Stimulated activated CD8-positive, alpha-beta memory T cell treated with anti-CD3 and anti-CD28 coated beads, Interleukin-7, amount 100 ng/mL, for 1 hour (primary cell): ENCODE results near the gene HECTD4.
"Not testable (repeated sequence)": the region's sequence is repeated elsewhere in the genome, so short reads cannot be mapped to it uniquely, and the experiment has no call there.

Experiments used
- DNase-seq, 2 donors: peaks; one replicate each; pipeline ENCODE4 v3.0.0-alpha.2; 2020; ENCODE audit warnings: low read depth in 2 of 2

Gene HECTD4

DNA sequence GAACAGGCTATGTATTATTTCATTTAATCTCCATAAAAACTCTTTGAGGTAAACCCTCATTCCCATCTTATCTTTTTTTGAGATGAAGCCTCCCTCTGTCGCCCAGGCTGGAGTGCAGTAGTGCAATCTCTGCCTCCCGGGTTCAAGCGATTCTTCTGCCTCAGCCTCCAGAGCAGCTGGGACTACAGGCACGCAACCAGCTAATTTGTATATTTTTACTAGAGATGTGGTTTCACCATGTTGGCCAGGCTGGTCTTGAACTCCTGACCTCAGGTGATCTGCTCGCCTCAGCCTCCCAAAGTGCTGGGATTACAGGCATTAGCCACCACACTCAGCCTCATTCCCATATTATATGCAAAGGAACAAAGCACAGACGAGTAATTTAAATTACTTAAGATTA is 25.5 kb upstream of the HECTD4 start:
- DNase-seq, result not testable (repeated sequence)

DNA sequence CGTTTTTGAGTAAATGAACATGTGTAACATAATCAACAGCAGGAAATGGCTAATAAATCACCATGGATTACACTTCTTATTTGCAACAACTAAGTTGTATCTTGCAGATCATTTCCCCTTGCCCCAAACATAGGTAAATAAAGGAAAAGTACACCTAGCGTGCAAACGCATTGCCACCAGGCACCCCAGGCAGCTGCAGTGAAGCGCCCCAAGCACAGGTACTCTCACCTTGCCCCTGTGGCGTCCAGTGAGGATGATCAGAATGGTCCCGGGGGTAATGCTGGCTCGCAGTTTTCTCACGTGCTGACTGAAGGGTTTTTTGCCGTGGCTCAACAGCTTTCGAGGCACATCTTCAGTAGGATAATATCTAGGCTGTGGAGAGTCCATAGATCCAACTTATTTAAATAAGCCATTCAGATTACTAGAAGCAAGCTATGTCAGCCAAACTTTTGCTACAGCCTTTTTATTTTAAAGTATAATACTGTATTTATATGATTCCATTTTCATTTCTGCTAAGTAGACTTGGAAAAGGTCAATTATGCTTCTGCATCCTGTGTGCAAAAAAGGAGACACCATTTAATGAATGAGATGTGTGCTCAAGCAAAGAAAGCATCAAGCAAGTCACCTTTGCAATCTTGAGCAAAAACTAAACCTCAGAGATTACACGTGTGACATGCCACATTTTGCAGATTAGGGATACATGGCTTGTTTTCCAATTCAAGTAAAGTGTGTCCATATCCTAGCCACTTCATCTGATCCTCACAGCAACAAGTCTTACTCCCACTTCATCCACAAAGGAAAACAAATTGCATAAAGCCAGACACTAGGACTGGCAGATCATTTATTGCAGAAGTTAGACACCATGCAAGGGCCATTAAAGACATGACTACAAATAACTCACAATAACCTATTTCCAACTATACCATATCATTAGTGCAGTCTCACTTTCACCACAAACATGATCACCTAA is 24.6 kb upstream of the HECTD4 start:
- no peak for DNase-seq

DNA sequence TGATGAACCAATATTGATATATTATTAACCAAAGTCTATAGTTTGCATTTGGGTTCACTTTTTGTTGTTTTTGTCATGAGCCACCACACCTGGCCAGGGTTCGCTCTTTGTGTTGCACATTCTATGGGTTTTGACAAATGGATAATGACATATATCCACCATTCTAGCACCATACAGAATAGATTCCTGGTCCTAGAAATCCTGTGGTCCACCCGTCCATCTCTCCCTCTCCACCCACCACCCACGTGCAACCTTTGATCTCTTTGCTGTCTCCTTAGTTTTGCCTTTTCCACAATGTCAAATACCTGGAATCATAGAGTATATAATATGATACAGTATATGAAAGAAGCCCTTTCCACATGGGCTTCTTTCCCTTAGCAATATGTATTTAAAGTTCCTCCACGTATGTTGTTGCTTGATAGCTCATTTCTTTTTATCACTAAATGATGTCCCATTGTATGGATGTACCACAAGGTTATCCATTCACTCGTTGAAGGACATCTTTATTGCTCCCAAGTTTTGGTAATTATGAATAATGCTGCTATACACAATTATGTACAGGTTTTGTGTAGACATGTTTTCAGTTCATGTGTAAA is 19.8 kb upstream of the HECTD4 start:
- no peak for DNase-seq

DNA sequence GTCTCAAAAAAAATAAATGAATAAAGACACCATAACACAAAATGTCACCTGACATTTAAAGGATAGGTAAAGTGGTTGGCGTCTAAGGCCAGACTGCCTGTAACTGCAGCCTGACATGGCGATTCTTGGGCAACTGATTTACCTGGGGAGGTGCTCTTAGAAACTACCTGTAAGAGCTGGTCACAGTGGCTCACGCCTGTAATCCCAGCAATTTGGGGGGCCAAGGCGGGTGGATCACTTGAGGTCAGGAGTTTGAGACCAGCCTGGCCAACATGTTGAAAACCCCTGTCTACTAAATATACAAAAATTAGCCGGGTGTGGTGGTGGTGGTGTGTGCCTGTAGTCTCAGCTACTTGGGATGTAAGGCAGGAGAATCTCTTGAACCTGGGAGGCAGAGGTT is 18.8 kb upstream of the HECTD4 start:
- no peak for DNase-seq

DNA sequence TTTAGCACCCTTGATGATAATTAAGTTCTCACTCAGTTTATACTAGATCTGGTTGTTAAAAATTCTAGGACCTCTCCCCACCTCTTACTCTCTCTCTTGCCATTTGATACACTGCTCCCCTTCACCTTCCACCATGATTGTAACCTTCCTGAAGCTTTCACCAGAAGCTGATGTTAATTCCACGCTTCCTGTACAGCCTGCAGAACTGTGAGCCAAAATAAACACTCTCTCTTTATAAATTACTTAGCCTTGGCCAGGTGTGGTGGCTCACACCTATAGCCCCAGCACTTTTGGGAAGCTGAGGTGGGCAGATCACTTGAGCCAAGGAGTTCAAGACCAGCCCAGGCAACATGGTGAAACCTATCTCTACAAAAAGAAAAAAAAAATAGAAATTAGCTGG is 11.1 kb upstream of the HECTD4 start:
- DNase-seq, result no peak

DNA sequence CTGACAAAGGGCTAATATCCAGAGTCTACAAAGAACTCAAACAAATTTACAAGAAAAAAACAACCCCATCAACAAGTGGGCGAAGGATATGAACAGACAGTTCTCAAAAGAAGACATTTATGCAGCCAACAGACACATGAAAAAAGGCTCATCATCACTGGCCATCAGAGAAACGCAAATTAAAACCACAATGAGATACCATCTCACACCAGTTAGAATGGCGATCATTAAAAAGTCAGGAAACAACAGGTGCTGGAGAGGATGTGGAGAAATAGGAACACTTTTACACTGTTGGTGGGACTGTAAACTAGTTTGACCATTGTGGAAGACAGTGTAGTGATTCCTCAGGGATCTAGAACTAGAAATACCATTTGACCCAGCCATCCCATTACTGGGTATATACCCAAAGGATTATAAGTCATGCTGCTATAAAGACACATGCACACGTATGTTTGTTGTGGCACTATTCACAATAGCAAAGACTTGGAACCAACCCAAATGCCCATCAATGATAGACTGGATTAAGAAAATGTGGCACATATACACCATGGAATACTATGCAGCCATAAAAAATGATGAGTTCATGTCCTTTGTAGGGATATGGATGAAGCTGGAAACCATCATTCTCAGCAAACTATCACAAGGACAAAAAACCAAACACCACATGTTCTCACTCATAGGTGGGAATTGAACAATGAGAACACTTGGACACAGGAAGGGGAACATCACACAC is 7.9 kb upstream of the HECTD4 start:
- not testable (repeated sequence) for DNase-seq

DNA sequence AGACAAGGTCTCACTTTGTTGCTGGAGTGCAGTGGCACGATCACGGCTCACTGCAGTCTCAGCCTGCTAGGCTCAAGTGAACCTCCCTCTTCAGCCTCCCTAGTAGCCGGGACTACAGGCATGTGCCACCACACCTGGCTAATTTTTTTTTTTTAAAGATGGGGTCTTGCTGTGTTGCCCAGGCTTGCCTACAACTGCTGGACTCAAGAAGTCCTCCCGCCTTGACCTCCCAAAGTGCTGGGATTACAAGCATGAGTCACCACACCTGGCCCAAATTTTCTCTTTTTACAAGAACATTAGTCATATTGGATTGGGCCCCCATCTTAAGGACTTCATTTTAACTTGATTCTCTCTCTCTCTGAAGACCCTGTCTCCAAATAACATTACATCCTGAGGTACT is 7.0 kb upstream of the HECTD4 start:
- DNase-seq, result no peak

DNA sequence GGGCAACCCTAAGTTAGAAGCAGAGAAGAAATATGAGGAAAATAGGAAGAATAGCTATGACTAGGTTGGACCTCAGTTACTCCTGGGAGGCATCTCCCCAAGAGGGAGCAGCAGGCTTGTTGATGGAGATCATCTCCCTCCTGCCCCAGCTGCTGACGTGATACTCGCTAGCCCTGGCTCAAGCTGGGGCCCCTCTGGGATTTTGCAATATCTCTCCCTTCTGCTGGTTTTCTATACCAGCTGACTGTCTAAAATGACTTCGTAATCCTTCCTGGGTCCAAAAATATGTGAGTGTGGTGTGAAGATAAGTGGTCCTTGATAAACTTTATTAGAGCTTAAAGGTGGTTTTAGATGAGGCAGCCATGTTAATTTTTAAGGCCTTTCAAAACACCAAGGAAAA is 4.5 kb upstream of the HECTD4 start:
- no peak for DNase-seq

DNA sequence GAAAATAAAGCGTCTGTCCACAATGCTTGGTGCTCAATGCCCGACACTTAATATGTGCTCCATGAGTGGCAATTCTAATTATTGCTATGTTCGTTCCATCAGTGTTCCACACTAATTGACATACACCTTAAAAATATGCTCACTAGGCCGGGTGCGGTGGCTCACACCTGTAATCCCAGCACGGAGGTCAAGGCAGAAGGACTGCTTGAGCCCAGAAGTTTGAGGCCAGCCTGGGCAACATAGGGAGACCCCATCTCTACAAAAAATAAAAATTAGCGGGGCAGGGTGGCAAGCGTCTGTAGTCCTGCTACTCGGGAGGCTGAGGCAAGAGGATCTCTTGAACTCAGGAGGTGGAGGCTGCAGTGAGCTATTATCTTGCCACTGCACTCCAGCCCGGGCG is 635 bp upstream of the HECTD4 start:
- DNase-seq, result no peak

DNA sequence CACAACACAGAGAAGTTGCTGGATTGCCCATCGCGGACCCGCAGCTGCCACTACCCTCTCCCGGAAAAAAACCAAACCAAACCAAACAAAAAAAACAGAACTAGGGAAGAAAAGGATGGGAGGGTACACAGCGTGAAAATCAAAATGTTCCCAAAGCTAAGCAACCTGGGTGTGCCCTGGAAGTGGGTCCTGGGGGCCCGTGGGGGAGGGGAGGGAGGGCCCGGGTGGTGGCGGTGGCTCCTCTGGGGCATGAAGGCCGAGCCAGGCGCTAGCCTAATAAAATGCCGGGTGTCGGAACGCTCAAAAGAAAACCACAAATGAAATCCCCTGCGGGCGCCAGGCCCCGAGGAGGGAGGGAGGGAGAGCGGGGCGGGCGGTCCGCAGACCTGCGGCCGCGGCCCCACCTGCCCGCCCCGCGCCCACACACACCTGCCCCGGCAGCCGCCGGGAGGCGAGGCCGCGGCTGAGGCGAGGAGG is 787 bp downstream of the HECTD4 start:
- DNase-seq, result no peak

DNA sequence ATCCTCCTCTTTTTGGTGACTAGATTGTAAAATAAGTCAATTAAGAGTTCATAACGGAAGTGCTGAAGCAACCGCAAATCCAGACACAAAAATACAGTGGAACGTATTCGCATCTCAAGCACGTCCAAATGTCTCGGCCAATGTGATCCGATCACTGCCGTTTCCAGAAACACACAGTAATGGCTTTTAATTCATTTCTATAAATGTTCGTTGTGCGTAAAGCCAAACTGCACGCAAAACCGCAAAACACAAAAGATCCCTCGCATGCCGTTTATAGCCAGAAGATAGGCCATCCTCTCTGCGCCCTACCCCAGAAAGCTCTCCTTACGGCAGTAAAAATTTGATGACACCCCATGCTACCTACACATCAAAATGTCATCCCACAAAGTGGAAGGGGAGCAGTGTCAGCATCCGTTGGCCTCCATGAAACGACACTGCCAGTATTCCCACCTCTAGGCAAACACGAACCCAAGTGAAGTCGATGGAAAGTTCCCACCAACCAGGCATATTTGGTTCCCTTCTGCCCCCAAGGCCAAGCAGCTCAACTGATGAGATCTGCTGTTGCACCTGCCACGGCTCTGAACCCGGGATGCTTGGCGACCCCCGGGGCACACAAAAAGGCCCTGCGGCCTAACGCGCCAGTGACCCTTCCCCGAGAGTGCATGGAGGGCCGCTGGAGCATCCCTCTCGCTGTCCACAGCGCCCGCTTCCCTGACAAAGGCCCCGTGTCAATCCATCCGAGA is 1.4 kb downstream of the HECTD4 start:
- DNase-seq, result no peak

DNA sequence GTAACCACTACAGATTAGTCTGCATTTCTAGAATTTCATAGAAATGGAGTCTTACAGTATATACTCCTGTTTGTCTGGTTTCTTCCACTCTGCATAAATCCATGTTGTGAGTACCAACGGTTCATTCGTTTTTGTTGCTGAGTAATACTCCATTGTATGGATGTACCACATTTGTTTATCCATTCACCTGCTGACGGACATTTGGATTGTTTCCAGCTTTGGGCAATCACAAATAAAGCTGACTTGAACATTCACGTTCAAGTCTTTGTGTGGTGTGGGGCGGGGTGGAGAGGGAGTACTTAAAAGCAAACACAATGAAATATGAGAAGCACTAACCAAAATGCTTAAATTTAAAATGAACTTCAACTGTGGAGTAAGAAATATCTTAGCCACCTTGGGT is 7.1 kb downstream of the HECTD4 start:
- no peak for DNase-seq

DNA sequence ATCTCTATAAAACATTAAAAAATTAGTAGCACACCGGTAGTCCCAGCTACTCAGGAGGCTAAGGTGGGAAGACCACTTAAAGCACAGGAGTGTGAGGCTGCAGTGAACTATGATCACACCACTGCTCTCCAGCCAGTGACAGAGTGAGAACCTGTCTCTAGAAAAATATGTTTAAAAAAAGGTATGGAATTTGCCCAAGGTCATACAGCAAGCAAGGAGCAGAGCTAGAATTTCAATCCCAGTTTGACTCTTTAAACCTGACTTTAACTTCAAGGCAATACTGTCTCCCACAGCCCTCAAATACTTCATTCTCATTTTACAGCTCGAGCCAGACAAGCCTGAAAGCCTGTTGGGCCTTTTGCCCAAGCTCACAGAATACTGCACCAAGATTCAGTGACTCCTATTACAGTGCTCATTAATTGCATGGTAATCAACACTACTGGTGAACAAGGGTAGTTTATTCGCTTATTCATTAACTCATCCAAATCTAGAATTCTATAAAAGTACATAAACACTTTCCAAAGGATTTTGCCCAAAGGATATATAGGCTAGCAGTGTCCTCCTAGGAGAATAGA is 8.0 kb downstream of the HECTD4 start:
- no peak for DNase-seq

DNA sequence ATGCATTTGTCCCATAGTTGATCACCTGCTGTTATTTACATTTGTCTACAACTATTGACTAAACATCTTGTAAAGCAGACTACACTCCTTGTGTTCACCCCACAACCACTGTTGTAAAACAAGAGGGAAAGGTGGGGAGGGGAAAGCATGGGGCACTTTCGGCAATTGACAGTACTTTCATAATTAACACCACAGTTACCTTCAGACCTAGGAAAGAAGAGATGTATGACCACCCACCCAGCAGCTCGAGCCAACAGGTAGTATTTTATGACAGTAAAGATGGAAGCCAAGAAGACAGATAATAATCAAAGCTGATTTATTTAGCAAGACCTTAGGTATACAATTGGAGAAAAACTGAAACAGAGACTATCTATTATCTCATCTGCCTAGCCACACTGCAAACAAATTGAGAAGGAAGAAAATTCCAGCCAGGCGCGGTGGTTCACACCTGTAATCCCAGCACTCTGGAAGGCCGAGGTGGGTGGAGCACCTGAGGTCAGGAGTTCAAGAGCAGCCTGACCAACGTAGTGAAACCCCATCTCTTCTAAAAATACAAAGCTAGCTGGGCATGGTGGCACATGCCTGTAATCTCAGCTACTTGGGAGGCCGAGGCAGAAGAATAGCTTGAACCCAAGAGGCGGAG is 11.2 kb downstream of the HECTD4 start:
- no peak for DNase-seq

DNA sequence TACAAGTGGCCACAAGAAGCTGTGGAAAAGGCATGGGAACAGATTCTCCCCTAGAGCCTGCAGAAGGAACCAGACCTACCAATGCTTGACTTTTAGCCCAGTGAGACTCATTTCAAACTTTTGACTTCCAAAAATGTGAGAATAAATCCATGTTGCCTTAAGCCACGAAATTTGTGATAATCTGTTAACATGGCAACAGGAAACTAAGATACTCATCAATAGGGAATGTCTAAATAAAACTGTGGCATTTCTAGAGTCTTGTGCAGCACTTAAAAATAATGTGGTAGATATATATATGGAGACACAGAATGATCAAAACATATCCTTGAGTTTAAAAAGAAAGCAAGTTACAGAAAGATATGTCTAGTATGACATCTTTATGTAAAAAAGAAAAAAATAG is 12.0 kb downstream of the HECTD4 start:
- no peak for DNase-seq

DNA sequence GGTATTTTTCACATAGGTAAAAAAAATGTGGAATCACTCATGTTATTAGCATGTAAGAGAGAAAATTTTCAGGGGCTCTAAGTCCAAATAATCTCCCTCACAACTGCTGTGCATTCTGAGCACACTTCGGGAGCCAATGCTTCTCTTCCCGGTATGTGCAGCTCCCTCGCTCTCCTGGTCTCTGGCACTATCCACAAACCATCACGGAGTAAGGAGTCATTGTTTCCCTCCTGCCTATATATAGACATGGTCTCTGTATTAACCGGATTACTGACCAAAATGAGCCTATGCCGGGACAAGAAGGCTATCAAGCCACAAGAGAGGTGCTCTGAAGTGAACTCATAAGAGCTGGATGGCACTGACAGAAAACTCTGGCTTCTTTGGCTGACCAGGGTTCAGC is 13.4 kb downstream of the HECTD4 start:
- DNase-seq, result no peak

DNA sequence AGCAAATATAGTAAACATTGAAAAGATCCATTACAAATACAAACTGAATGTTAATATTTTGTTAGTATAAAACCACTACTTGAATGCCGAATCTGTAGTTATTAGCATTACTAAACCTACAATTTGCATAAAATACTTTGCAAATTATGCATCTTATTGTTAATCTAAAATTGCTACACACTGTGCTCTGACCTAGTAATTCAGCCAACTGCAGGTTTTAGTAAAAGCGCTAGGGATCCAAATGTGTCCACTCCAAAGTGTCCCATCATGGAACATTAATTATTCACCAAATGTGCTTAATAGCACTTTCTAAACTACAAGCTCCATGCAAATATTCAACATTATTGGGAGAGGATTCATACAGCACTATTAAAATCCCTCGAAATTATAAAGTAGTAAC is 14.3 kb downstream of the HECTD4 start:
- DNase-seq, result no peak

DNA sequence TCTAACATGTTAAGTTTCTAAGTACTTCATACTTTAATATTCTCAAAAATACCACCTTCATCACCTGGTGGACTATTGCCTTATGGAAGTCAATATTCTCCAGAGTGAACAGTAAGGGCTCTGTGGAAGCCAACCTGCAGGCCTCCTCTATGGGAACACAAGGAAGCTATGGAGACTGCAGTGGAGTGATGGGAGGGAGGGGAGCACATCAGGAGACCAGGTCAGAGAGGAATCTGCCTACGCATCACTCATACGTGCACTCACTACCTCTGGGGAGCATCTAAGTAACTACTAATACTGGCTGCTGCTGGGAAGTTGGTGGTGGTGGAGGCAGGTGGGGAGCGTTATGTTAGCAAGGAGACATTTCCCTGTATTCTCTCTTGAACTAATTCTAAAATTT is 19.9 kb downstream of the HECTD4 start:
- DNase-seq, result no peak

DNA sequence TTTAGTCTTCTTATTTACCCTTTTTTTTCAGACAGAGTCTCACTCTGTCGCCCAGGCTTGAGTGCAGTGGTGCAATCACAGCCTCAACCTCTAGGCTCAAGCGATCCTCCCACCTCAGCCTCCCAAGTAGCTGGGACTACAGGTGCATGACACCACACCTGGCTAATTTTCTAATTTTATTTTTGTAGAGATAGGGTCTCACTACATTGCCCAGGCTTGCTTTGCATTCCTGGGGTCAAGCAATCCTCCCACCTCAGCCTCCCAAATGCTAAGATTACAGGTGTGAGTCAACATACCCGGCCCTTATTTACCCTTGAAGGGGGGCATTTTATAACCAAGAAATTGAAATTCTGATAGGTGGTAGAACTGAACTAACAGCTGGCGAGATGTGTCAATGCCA is 21.0 kb downstream of the HECTD4 start:
- DNase-seq, result no peak

DNA sequence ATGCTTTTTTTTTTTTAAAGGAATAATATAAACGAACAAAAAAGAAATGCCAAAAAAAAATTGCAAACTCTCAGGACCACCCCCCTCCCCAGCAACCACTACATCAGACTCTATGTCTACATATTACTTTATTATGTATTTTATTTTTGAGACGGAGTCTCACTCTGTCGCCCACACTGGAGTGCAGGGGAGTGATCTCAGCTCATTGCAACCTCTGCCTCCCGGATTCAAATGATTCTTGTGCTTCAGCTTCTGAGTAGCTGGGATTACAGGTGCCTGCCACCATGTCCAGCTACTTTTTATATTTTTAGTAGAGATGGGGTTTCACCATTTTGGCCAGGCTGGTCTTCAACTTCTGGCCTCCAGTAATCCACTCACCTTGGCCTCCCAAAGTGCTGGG is 22.9 kb downstream of the HECTD4 start:
- no peak for DNase-seq

DNA sequence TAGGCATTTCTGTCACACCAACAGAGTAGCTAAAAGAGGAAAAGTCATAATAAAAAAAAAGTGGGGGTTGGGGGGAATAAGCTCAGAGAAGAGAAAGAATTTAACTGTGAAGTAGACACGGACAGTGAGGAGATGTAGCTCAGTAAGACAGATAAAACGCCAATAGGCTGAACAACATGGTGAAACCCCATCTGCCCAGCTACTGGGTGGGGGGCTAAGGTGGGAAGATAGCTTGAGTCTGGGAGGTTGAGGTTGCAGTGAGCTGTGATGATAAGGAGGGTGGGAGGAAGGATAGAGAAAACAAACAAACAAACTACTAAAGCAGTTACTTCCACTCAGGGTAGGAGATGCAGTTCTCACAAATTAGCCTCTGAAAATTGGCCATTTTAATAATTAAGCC is 25.0 kb downstream of the HECTD4 start:
- DNase-seq, result no peak
